HT1080 (cell line): Measurements from ENCODE around the gene HOXD12. TPM values are rescaled to one million over a fixed set of nuclear protein-coding genes. Genes with fewer than 3 reads are reported as not detected.

Source experiments
- DNase-seq: peaks from one replicate; pipeline ENCODE4 v3.0.0-alpha.2; 2015; ENCODE audit warnings: low read depth
- total RNA-seq: library from RNA; depleted of rRNA; stranded (reverse); fragments of >200 nt; shearing (Covaris generic); gene quantifications from 2 replicates; pipeline ENCODE4 v1.2.3, GENCODE V29; 2014

HOXD12 gene
- total RNA-seq, 1 experiment from 2014 or later, result not detected

DNA sequence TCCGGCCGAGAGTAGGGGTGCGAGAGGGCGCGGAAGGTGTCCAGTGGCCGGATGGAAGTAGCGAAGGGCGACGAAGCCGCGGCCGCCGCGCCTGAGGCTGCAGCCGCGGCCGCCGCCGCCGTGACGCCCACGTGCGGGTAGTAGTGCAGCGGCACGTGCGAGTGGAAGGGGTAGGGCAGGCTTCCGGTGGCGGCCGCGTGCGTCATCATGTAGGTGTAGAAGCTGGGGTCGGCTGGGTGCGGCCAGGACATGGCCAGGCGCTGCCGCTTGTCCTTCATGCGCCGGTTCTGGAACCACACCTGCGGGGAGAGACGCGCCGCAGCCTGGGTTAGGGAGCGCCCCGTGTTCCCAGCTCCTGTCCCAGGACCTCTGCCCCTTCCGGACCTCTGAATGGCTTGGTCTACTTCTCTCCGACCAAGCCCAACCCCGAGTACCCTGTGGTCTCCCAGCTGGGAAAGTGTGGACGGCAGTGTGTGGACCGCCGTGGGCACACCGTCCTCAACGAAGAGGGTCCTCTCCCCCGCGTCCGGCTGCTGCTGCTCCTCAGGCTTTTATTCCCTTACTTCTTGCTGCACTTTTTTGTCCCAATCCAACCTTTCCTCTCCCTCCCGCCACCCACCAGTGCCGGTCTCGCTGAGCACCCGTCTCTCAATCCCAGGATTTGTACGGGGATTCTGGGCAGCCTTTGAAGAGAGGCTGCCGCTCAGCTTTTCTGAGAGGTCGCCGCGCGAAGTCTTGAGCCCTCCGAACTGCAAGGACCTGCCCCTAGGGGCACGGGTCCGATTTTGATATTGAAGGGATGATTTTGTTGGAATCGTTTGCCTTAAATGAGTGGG is 18.8 kb upstream of the HOXD12 start:
- DNase-seq, result peak; percentile 28

DNA sequence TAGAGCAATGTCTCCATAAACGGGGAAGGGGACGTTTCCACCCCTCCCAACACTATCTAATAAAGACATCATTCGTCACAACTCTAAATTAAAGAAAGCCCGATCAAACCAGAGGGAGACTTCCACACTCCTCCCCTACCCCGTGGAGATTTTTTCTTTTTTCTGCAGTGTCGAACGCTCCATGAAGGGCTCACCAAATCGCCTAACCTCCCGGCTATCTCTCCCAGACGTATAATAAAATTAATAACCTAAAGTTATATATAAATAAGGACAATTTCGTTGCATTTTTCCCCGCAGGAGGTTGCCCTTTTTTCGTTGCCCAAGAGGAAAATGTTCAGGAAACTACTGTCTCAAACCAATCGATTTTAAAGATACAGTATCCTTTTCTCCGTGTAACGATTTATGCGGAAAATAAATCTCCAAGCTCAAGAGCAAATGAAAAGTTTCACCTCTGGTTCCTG is 18.2 kb upstream of the HOXD12 start:
- no peak for DNase-seq

DNA sequence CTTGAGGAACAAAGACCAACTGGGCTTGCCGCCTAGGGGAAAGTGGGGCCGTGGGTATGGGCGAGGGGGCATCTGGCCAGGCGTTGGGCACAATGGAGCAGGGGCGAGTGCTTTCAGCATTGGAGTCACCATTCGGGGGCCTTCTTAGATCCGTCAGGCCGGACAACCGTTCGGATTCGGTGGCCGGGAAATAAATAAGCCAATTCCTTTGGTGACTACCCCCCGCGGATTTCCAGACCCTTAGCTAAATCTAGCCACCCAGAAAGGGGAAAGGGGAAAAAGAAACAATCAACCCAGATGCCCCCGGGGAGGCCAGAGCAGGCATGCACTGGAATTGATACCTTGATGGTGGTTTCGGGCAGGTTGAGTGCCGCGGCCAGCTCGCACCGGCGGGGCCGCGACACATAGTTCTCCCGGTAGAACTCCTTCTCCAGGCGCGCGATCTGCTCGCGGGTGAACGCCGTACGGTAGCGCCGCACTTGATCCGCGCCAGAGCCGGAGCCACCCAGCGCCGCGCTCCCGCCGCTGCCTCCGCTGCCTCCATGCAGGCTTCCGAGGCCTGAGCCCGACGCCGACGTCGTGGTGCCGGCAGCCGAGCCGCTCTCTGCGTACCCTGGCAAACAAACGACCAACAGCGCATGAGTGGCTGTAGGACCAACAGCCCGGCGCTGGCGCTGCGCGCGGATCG is 17.6 kb upstream of the HOXD12 start:
- DNase-seq, result no peak

DNA sequence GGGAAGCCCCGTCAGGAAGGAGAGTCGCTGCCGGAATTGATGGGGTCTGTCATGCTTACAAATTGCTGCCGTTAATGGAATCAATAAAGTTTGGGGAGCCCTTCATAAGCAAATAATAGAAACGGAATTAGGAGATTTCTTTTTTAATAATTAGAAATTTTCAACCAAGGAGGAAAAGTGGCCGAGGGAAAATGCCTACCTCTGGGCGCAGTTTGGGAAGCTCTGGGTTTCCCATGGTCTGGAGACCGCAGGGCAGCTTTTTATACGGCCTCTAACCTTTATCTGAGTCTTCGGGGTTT is 17.1 kb upstream of the HOXD12 start:
- DNase-seq, result no peak

DNA sequence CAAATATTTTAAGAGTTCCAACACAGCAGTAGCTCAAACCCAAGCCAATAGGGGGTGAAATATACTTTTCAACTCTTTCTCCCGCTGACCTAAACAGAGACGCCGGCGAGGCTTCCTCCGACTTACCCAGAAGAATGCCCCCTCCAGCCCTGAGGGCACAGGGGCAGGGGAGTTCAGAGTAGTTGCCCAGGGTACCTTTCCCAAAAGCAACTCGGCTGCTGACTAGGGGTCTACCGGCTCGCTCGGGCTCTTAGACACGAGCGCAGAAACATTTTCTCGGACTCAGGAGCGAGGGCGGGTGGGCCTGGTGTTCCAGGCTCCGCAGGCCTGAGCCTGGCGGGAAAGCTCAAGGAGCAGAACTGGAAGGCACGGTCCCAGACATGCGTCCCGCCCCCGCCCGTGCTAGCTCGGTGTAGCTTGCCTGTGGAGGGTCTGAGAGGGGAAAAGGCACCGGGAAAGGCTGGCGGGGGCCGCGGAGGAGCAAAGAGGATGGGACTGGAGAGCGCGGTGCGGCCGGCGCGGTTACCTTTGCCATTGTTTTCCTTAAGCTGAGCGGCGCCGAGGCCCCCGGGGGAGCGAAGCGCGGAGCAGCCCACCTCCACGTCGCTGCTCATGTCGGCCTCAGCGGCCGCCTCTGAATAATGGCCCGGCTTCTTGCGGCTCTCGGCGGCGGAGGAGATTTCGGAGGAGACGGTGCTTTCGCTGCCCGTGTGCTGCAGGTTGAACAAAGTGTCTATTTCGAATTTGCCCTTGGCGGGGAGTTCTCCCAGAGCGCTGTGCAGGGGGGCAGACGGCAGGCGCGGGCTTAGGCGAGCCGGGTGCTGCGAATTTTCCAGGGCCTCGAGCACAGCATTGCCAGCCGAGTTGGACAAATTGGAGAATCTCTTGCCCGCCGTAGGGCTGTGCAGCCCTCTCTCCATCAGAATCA is 16.5 kb upstream of the HOXD12 start:
- no peak for DNase-seq

DNA sequence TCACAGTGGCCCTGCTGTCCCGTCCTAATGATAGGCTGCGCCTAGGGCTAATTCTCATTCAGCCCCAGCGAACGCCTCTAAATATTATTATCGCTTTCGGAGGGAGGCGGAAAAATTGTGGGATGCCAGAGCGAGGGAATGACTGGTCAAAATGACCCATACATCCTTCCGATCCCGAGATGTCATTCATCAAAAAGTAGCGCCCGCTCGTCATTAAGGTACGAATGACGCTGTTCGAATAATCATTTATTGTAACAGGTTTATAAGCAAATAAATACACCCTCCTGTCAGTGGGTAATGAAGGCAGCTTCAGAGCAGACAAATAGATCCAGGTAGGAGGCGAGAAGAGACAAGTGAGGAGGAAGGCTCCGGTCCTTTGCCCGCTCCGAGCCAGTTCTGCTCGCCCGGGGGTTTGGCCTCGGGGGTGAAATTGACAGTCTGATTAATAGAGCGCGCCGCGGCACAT is 15.8 kb upstream of the HOXD12 start, which contains the start of gene EVX2:
EVX2 (minus strand) TSS at position 167 of the 466 bp plus-strand sequence. CDS start 186 bp downstream, outside the sequence.
- no peak for DNase-seq

DNA sequence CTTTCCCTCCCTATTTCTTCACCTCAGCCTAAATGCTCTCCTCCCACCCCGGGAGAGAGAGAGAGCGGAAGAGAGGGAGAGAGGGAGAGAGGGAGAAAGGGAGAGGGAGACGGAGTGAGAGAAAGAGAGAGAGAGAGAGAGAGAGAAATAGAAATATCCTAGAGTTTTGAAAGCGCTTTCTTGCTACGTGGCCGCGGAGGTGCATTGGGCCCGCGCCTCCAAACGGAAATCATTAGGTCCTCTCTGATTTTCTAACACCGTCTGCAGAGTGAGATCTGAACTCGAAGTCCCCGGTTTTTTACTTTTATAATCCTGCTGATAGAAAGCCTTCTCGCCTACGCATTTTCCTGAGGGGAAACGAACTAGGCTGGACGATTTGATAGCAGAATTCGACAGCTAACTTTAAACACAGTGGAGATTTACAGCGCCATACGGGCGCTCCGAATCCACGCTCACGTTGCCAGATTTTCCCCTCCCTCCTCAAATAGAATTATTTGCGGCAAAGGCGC is 14.9 kb upstream of the HOXD12 start:
- DNase-seq, result no peak

DNA sequence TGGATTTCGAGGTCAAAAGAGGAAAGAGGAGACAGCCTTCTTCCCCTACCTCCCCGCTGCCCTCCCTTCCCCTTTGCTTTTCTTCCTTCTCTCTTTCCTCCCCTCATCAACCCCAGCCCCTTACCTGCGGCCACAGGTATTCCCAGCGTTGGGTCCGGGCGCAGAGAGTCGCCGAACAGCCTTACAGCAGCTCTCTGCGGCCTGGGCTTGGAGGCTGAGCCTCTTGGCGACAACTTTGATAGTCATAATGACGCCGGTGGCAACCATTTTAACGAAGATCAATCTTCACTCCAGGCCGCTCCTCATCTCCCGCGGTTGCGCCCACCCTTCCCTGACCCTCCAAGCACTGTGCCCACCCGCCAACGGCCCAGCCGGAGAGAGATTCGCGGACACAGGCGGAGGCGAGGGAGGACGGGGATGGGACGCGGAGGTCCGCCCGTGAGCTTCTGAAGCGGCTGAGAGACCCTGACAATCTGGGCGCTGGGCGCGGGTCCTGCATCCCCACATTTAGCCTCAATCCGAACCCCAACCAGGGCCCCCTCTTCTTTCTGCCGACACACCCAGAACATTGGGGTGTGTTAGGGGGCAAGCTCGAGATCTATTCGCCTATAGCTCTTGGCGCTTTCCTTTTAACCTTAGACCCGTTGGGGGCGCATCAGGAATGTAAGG is 14.3 kb upstream of the HOXD12 start:
- DNase-seq, result no peak

DNA sequence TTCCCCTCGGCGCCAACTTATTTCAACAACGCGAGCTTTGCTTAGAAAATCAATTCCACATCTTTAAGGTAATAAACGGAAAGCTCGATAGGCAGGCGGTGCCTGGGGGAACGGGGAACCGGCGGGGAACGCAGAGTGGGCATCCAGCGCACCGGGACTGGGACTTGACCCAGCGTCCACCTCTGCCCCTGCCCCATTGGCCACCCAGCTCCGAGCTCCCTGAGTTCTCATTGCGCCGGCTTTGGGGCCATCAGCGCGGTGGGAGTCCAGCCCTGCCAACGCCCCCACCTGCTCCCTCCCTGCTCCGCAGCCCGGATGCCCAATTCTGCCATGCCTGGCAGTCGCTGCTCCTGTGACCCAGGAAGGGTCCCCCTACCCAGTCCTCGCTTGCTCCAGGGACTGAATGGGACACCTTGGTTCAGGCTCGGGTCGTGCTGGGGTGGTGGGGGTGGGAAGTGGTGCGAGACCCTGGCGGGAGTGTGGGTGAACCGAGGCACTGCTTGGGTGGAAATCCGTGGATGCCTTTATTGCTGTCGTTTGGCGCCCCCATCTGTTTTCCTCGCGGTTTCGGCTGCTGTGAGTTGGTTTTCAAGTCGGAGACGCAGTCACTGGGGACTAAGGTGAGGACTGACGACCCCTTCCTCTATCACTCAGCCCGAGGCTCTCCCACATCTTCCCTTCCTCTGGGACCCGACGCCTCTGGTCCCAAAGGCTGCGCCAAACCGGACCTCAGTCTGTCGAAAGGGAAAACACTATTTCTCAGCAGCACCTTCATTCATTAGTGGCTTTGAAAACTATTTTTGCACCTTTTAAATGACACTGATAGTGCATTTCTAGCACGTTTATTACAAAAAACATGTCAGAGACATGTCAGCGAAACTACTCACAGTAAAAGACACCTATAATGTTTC is 13.5 kb upstream of the HOXD12 start:
- peak; percentile 25 for DNase-seq

DNA sequence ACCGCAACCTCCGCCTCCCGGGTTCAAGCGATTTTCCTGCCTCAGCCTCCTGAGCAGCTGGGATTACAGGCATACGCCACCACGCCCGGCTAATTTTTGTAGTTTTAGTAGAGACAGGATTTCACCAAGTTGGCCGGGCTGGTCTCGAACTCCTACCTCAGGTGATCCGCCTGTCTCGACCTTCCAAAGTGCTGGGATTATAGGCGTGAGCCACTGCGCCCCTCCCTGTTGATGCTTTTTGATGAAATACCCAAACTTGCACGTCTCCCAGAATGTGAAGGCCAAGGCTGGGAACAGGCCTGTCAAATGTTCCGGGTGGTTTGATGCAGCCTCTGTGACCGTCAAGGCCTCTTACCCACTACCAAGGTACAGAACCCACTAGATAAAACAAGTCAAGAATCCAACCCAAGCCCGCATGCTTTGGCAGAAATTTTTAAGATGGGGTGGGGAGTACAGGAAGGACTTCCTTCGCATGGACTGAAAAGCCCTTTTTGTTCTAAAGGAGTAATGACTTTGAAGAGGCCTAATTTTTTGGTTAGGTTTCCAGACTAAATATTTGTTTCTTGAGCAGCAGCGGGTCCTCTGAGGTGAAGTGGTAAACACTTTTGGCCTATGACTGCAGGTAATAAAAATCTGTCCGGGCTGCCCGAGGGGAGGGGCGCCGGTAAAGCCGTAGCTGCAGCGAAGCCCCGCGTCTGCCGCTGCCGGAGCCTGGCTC is 12.1 kb upstream of the HOXD12 start:
- no peak for DNase-seq

DNA sequence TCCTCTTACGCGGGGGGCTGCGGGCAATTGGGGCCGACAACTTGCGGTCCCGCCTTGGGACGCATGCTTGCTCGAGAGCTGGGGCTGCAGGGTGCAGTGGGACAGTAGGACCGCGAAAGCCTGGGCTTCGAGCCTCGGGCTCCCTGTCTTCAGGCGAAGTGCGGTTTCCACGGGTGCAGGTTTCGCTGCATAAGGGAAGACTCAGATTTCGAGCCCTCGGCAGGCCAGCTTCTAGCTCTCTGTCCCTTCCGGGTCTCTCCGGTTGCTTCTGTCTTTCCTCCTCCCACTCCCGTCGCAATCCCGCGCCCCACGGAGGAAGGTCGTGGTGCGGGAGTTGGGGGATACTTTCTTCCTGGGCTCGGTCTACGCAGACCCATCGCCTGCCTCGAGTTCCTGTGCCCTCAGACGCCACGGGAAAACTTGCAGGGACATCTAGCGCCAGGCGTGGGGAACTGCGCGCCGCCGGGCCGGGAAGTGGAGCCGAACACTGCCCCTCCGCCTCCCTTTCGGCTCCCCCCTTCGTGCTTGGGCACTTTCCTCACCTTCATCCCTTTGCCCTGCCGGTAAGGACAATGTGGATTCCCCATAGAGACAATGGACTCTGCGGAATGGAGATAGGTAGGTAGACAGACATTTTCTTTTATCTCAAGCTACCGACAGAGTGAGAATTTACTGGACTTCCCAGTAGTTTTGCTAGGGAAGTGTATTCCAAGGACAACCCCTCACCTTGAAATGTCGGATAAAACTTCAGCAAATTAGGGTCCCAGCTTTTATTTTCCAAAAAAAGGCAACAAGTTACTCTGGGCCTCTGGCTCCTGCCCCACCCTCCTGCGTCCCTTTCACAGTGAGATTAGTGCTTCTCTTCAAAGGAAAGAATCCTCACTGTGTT is 11.3 kb upstream of the HOXD12 start:
- peak; percentile 38 for DNase-seq

DNA sequence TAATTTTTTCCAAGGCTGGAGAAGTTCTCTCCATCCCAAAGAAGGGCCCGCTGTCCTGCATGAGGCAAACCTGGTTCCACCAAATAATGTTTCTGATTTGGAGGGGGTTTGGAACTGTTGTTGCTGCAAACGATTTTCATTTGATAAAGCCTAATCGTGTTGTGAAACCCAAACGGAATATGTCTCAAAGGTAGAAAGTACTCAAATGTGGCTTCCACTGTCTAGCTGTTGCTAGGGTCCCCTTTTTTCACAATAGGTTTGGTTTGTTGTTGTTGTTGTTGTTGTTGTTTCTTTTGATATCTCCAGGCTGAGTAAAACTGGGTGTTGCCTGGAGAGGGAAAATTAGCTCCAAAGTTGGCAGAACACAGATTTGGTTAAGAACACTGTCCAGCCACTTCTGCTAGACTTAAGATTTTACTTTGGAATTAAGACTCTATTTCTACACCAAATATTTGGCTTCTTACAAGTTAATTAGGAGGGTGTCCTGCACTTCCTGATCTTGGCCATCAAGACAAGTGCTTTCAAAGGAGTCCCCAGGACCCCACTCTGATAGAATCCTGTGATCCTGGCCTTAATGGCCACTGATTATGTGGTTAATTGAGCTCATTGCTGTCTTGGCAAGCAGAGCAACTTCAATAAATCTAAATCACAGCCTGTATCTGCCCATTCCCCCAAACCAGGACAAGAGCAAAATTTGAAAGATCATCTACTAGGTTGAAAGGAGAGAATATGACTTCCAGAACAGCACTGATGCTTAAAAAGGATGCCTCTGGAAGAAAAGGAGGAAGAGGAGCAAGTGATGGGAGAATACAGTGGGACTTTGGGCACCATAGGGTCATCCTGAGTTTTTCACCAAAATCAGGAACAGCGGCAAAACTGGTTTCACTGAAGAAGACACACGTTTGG is 10.4 kb upstream of the HOXD12 start:
- no peak for DNase-seq

DNA sequence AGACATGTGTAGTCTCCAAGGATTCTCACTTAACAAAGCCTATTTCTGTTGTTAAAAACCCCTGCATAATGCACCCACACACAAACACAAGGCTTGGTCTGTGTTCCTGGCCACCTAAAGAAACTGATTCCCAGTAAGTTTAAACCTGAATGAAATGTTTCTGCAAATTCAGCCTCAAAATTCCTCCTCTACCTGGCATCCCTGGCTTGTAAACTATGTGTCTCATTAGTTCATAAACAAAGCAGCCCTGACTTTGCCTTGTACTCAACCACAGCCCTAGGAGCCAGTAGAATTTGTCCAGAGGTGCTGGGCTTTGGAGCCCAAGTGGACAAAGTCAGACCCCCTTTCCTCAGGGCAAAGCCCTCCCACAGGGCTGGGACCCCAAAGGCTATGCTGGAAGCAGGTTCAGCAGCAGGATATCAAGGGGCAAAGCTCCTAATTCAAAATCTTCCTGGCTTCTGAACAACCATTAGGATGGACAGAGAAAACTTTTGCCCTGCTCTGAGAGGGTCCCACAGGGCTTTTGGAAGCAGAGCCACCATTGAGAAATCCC is 9.7 kb upstream of the HOXD12 start:
- DNase-seq, result no peak

DNA sequence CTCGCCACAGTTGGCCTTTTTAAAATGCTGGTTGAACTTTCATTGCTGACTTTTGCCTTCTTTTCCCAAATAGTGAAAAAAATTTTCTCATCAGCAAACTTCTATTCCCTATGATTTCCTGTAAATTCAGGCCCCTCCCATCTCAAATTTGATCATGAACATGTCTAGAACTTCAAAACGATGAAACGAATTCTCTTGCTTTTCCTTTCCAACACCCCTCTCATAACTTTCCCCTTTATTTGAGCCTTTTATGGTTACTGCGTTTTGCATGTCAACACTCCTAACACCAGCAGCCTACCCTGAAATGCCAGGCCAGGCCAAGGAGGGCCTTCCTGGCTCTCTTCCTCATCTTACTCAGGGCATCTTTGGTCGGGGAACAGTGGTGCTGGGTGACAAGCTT is 8.7 kb upstream of the HOXD12 start:
- DNase-seq, result no peak

DNA sequence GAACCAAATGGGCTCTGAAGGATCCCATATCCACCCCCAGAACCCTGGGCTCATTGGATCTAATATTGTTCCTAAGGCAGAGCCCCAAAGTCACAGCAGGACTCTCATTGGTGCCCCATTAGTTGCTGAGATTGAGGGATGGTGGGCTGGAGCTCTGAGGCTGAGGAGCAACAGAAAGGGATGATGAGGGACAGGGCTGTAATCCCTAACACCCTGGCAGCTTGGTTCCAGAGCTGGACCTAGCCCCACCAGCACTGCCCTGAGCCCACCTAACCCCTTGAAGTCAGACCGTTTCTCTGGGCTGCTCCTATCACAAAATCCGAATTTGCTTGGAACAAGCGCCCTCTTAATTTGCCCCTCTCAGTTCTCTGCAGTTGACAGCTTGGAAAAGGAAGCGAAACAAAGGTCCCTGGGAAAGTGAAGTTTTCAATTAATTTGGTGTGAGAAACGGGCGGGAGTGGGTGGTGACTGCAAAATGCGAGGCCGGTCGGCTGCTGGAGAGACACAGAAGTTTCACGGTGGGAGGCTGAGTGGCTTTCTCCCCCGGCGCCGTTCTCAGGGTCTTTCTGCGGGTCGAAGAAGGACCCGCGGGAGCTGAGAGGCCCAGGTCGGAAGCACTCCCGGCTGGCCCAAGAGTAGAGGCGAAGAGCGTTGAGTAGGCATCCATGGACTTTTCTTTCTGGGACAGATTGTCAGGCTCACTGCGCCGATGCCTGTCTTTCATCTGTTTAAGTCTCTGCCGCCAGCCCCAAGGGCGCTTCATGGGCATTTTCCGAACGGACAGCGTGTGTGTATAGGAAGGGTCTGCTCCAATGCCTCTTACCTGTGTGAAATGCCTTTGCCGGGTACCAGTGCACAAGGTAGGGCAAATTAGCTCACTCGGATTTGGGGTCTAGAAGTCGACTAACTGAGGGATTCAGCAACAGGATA is 8.0 kb upstream of the HOXD12 start:
- no peak for DNase-seq
